ENCODE data around the gene POU2AF2. TPM values are rescaled to one million over a fixed set of nuclear protein-coding genes. Genes with fewer than 3 reads are reported as not detected.

Gene POU2AF2
- total and polyA plus RNA-seq, 2 experiments from 2014 or later: 0.89 TPM; not detected in 1

- H3K27me3 ChIP-seq: no peaks in the 10 kb centered on the region
- H3K79me2 ChIP-seq: no peaks in the 10 kb centered on the region
- H3K27ac ChIP-seq: no peak overlapping the region
- no peak overlapping the region for H2AFZ ChIP-seq
- no peak overlapping the region for H3K4me2 ChIP-seq
- no peak for DNase-seq (ENCODE audit: low spot score)
- no peak overlapping the region for H3K4me3 ChIP-seq
- H3K9me2 ChIP-seq (replicated peaks; ENCODE audit: insufficient read depth): no peaks in the 10 kb centered on the region
- H3K4me1 ChIP-seq (ENCODE audit: insufficient read depth): peaks cover 19% of the 10 kb centered on the region
- TF ChIP-seq EZH2 (IDR thresholded peaks at IDR 0.05; ENCODE audit: borderline replicate concordance): no peak
- H3K36me3 ChIP-seq (replicated peaks; ENCODE audit: insufficient read depth, low read depth): no peaks in the 10 kb centered on the region
- no peaks in the 10 kb centered on the region for H3K9me3 ChIP-seq (ENCODE audit: low read depth)
- 97% methylated on average over 5 of the region's 5 CpGs for WGBS (ENCODE audit: low lambda C conversion rate, missing lambda C conversion rate)
- H4K20me1 ChIP-seq (ENCODE audit: insufficient read depth, poor library complexity, severe bottlenecking): no peaks in the 10 kb centered on the region
Measured at GRCh38 chr11:111325259-111325658, 79.7 kb downstream of the POU2AF2 start.

GRCh38 chr11:111326824-111327223 is 81.3 kb downstream of the POU2AF2 start:
- no peaks in the 10 kb centered on the region for H3K36me3 ChIP-seq (replicated peaks; ENCODE audit: insufficient read depth, low read depth)
- H3K27me3 ChIP-seq: no peaks in the 10 kb centered on the region
- no peak for DNase-seq (ENCODE audit: low spot score)
- no peak overlapping the region for H3K27ac ChIP-seq
- H2AFZ ChIP-seq: no peak overlapping the region
- no peak overlapping the region for H3K4me2 ChIP-seq
- TF ChIP-seq EZH2phosphoT487 (IDR thresholded peaks at IDR 0.05; ENCODE audit: low read depth, severe bottlenecking, unreplicated experiment): no peak
- no peak for TF ChIP-seq CTCF (IDR thresholded peaks at IDR 0.05; ENCODE audit: poor library complexity)
- no peak for TF ChIP-seq EZH2 (IDR thresholded peaks at IDR 0.05; ENCODE audit: borderline replicate concordance)
- no peaks in the 10 kb centered on the region for H3K9me3 ChIP-seq (ENCODE audit: low read depth)
- H3K79me2 ChIP-seq: no peaks in the 10 kb centered on the region
- H3K9me2 ChIP-seq (replicated peaks; ENCODE audit: insufficient read depth): no peaks in the 10 kb centered on the region
- no peaks in the 10 kb centered on the region for H4K20me1 ChIP-seq (ENCODE audit: insufficient read depth, poor library complexity, severe bottlenecking)
- WGBS (ENCODE audit: low lambda C conversion rate, missing lambda C conversion rate): 75% methylated on average over 4 of the region's 4 CpGs
- H3K4me1 ChIP-seq (ENCODE audit: insufficient read depth): peaks cover 6% of the 10 kb centered on the region
- H3K4me3 ChIP-seq: no peak overlapping the region

- Histone ChIP-seq H3K4me3 (no peak overlapping the region), H3K9me2 (replicated peaks; ENCODE audit: insufficient read depth) (no peaks in the 10 kb centered on the region), H3K9me3 (ENCODE audit: low read depth) (no peaks in the 10 kb centered on the region), H3K36me3 (replicated peaks; ENCODE audit: insufficient read depth, low read depth) (no peaks in the 10 kb centered on the region), H4K20me1 (ENCODE audit: insufficient read depth, poor library complexity, severe bottlenecking) (no peaks in the 10 kb centered on the region), H3K4me1 (ENCODE audit: insufficient read depth) (peaks cover 10% of the 10 kb centered on the region), H3K27ac (no peak overlapping the region), H3K27me3 (no peaks in the 10 kb centered on the region), H2AFZ (no peak overlapping the region), H3K4me2 (no peak overlapping the region), H3K79me2 (no peaks in the 10 kb centered on the region)
- 68% methylated on average over 8 of the region's 8 CpGs for WGBS (ENCODE audit: low lambda C conversion rate, missing lambda C conversion rate)
- TF ChIP-seq CTCF (IDR thresholded peaks at IDR 0.05; ENCODE audit: poor library complexity): no peak
- TF ChIP-seq EZH2phosphoT487 (IDR thresholded peaks at IDR 0.05; ENCODE audit: low read depth, severe bottlenecking, unreplicated experiment): no peak
- TF ChIP-seq EZH2 (IDR thresholded peaks at IDR 0.05; ENCODE audit: borderline replicate concordance): no peak
- DNase-seq (ENCODE audit: low spot score): no peak
Measured at GRCh38 chr11:111327908-111328624, 82.5 kb downstream of the POU2AF2 start.

- TF ChIP-seq CTCF (IDR thresholded peaks at IDR 0.05; ENCODE audit: poor library complexity) (no peak), EZH2 (IDR thresholded peaks at IDR 0.05; ENCODE audit: borderline replicate concordance) (no peak), EZH2phosphoT487 (IDR thresholded peaks at IDR 0.05; ENCODE audit: low read depth, severe bottlenecking, unreplicated experiment) (no peak)
- WGBS (ENCODE audit: low lambda C conversion rate, missing lambda C conversion rate): 85% methylated on average over 7 of the region's 7 CpGs
- no peaks in the 10 kb centered on the region for H3K9me3 ChIP-seq (ENCODE audit: low read depth)
- no peak for DNase-seq (ENCODE audit: low spot score)
- H3K9me2 ChIP-seq (replicated peaks; ENCODE audit: insufficient read depth): no peaks in the 10 kb centered on the region
- H3K4me3 ChIP-seq: no peak overlapping the region
- H3K27me3 ChIP-seq: no peaks in the 10 kb centered on the region
- no peak overlapping the region for H3K27ac ChIP-seq
- no peak overlapping the region for H3K4me2 ChIP-seq
- peaks cover 21% of the 10 kb centered on the region for H3K4me1 ChIP-seq (ENCODE audit: insufficient read depth)
- H2AFZ ChIP-seq: no peak overlapping the region
- H3K79me2 ChIP-seq: no peaks in the 10 kb centered on the region
- H3K36me3 ChIP-seq (replicated peaks; ENCODE audit: insufficient read depth, low read depth): no peaks in the 10 kb centered on the region
- no peaks in the 10 kb centered on the region for H4K20me1 ChIP-seq (ENCODE audit: insufficient read depth, poor library complexity, severe bottlenecking)
Measured at GRCh38 chr11:111329306-111330204, 84.0 kb downstream of the POU2AF2 start.

All from hepatocyte (in vitro differentiated cells).